DND-41 (cell line): ENCODE measurements around the gene ACOT6.
A peak's percentile ranks its signal among the peaks of the same experiment; 100 is the strongest.
"Not testable (repeated sequence)": the region's sequence is repeated elsewhere in the genome, so short reads cannot be mapped to it uniquely, and the experiment has no call there.

Experiments used
- ATAC-seq: fragments of 200-7000 bp; cut with Tn5 transposase; 3 replicates; pipeline ENCODE4 v1.9.1; 2021; ENCODE audit warnings: low read depth; ENCODE audit not compliant: insufficient read depth
- DNase-seq: peaks from one replicate; pipeline ENCODE4 v3.0.0-alpha.2; 2020
- H2AFZ ChIP-seq: 2 replicates; pipeline ENCODE4 v1.6.0; 2012; ENCODE audit warnings: low read depth, low read length
- H3K27ac ChIP-seq: 2 replicates; pipeline ENCODE4 v1.5.1; 2012; ENCODE audit warnings: low read length, inconsistent platforms
- H3K27me3 ChIP-seq: fragments of 200-600 bp; sonication (generic); 2 replicates; pipeline ENCODE4 v1.6.0; 2012; ENCODE audit warnings: low read length, mild to moderate bottlenecking, inconsistent platforms; ENCODE audit not compliant: insufficient read depth, poor library complexity
- H3K36me3 ChIP-seq: 2 replicates; pipeline ENCODE4 v1.5.1; 2012; ENCODE audit warnings: low read length, inconsistent platforms; ENCODE audit not compliant: insufficient read depth
- H3K4me1 ChIP-seq: 2 replicates; pipeline ENCODE4 v1.5.1; 2012; ENCODE audit warnings: mild to moderate bottlenecking, low read length; ENCODE audit not compliant: insufficient read depth
- H3K4me2 ChIP-seq: 2 replicates; pipeline ENCODE4 v1.6.0; 2012; ENCODE audit warnings: mild to moderate bottlenecking, moderate library complexity, low read length, inconsistent platforms; ENCODE audit not compliant: insufficient read depth
- H3K4me3 ChIP-seq, 2 experiments: fragments of 200-600 bp in 1 of 2; shearing (Covaris generic) in 1 of 2; 2 replicates each; pipeline ENCODE4 v1.5.1; 2012 to 2016; ENCODE audit warnings: inconsistent platforms in 2 of 2, low read length in 2 of 2, mild to moderate bottlenecking in 2 of 2, low read depth in 1 of 2, moderate library complexity in 1 of 2
- H3K79me2 ChIP-seq: 2 replicates; pipeline ENCODE4 v1.6.0; 2012; ENCODE audit warnings: low read length, inconsistent platforms; ENCODE audit not compliant: insufficient read depth
- H3K9ac ChIP-seq: 2 replicates; pipeline ENCODE4 v1.6.0; 2012; ENCODE audit warnings: low read depth, mild to moderate bottlenecking, inconsistent platforms, low read length, moderate library complexity
- H3K9me3 ChIP-seq: 2 replicates; pipeline ENCODE4 v1.5.1; 2012; ENCODE audit warnings: low read length, moderate library complexity, mild to moderate bottlenecking, inconsistent platforms; ENCODE audit not compliant: insufficient read depth, severe bottlenecking
- H4K20me1 ChIP-seq: 2 replicates; pipeline ENCODE4 v1.6.0; 2012; ENCODE audit warnings: low read length; ENCODE audit not compliant: insufficient read depth
- CTCF ChIP-seq: IDR thresholded peaks from 2 replicates; pipeline ENCODE4 v1.5.1; 2012; ENCODE audit warnings: borderline replicate concordance, low read length, moderate library complexity, mild to moderate bottlenecking; ENCODE audit not compliant: poor library complexity, severe bottlenecking; ENCODE audit errors: extremely low read depth
- EZH2 ChIP-seq: IDR thresholded peaks from 3 replicates; pipeline ENCODE4 v1.6.1; 2012; ENCODE audit warnings: borderline replicate concordance, low read depth, mild to moderate bottlenecking, moderate library complexity, low read length, inconsistent platforms; ENCODE audit not compliant: severe bottlenecking

The ACOT6 gene

GRCh38 chr14:73612339-73613045 lies at the start of gene ACOT6:
Gene ACOT6, plus strand, starts transcription at chr14:73612517. Its CDS starts 55 bp downstream, at chr14:73612572.
- no peaks in the 10 kb centered on the region for H3K36me3 ChIP-seq

GRCh38 chr14:73562696-73563095 lies 49.6 kb upstream of the ACOT6 start:
- H3K9me3 ChIP-seq, H2AFZ ChIP-seq, H3K4me2 ChIP-seq, DNase-seq, H3K79me2 ChIP-seq, H4K20me1 ChIP-seq, H3K27me3 ChIP-seq, ATAC-seq, H3K36me3 ChIP-seq, H3K9ac ChIP-seq, H3K4me3 ChIP-seq, H3K27ac ChIP-seq, H3K4me1 ChIP-seq: not testable (repeated sequence)

More at GRCh38 chr14:73612339-73613045, at the start of gene ACOT6:
- TF ChIP-seq EZH2 (peak; percentile 19), CTCF (no peak)
- Histone ChIP-seq H2AFZ (peak within 1 kb of the TSS; percentile 63), H3K4me3 (peak within 1 kb of the TSS; percentile 25 to 62; a peak in 3 of 4 replicates), H3K9ac (peak within 1 kb of the TSS; percentile 57), H3K79me2 (no peaks in the 10 kb centered on the region), H3K9me3 (no peaks in the 10 kb centered on the region), H3K4me1 (peaks cover 12% of the 10 kb centered on the region), H3K27ac (no peak within 1 kb of the TSS), H3K27me3 (peaks cover 10% of the 10 kb centered on the region), H3K4me2 (peak within 1 kb of the TSS; percentile 77), H4K20me1 (no peaks in the 10 kb centered on the region)
- DNase-seq (peak; percentile 67), ATAC-seq (peak; percentile 94)

GRCh38 chr14:73566431-73566830 lies 45.9 kb upstream of the ACOT6 start:
- not testable (repeated sequence) for DNase-seq, H3K27me3 ChIP-seq, H2AFZ ChIP-seq, H3K9ac ChIP-seq, H3K27ac ChIP-seq, H3K4me3 ChIP-seq, H3K9me3 ChIP-seq, H4K20me1 ChIP-seq, ATAC-seq, H3K4me2 ChIP-seq, H3K36me3 ChIP-seq
- Histone ChIP-seq H3K4me1 (peaks cover 28% of the 10 kb centered on the region), H3K79me2 (peaks cover 31% of the 10 kb centered on the region)

- H3K4me3 ChIP-seq, H3K4me2 ChIP-seq, H2AFZ ChIP-seq, H3K9me3 ChIP-seq, H3K27me3 ChIP-seq, H3K27ac ChIP-seq, DNase-seq, ATAC-seq, H3K9ac ChIP-seq, H4K20me1 ChIP-seq, H3K36me3 ChIP-seq: not testable (repeated sequence)
- H3K4me1 ChIP-seq: peaks cover 28% of the 10 kb centered on the region
- peaks cover 31% of the 10 kb centered on the region for H3K79me2 ChIP-seq
Observed at GRCh38 chr14:73566935-73567334, 45.4 kb upstream of the ACOT6 start.

GRCh38 chr14:73567358-73567757 lies 45.0 kb upstream of the ACOT6 start:
- TF ChIP-seq EZH2: no peak
- no peak for TF ChIP-seq CTCF
- DNase-seq (no peak), ATAC-seq (no peak)
- H4K20me1 ChIP-seq: no peaks in the 10 kb centered on the region; the same call in 1 of the 2 replicates
- H3K9me3 ChIP-seq: no peaks in the 10 kb centered on the region
- H3K27ac ChIP-seq: no peak overlapping the region
- no peak overlapping the region for H2AFZ ChIP-seq
- H3K9ac ChIP-seq: no peak overlapping the region
- H3K27me3 ChIP-seq: no peaks in the 10 kb centered on the region
- H3K79me2 ChIP-seq: peaks cover 31% of the 10 kb centered on the region
- peaks cover 28% of the 10 kb centered on the region for H3K4me1 ChIP-seq
- H3K36me3 ChIP-seq: no peaks in the 10 kb centered on the region
- H3K4me2 ChIP-seq: peak overlapping the region; percentile 81
- H3K4me3 ChIP-seq: no peak overlapping the region
